Measurements from ENCODE around the gene CD9. TPM values are rescaled to one million over a fixed set of nuclear protein-coding genes. Genes with fewer than 3 reads are reported as not detected.

The CD9 gene
- total RNA-seq, 3 donors from 2014 or later (not counting 1 experiment from before 2014, with no cell fraction given), result 2.1 to 55.9 (median 8.0) TPM

GRCh38 chr12:6166808-6167207 is 33.4 kb upstream of the CD9 start:
- Histone ChIP-seq H3K36me3 (ENCODE audit: control insufficient read depth, insufficient read depth, low read length) (no peaks in the 10 kb centered on the region), H3K9me3 (ENCODE audit: control insufficient read depth, insufficient read depth, low read length) (no peaks in the 10 kb centered on the region), H3K27ac (ENCODE audit: low read length) (peak overlapping the region; percentile 72), H3K27me3 (ENCODE audit: control insufficient read depth, insufficient read depth, low read length) (no peaks in the 10 kb centered on the region), H3K4me1 (ENCODE audit: control insufficient read depth, insufficient read depth, low read length) (peaks cover 23% of the 10 kb centered on the region), H3K4me3 (ENCODE audit: low read length) (no peak overlapping the region)
- no peaks in the 10 kb centered on the region for H3K36me3 Mint-ChIP-seq
- no peak overlapping the region for H3K4me3 Mint-ChIP-seq
- no peak for TF ChIP-seq CTCF (IDR thresholded peaks at IDR 0.05)
- no peaks in the 10 kb centered on the region for H3K27me3 Mint-ChIP-seq (ENCODE audit: low read depth in 2 of 2)
- ATAC-seq, result no peak
- H3K9me3 Mint-ChIP-seq, result no peaks in the 10 kb centered on the region
- peak overlapping the region; percentile 54 to 93 for H3K27ac Mint-ChIP-seq
- intact Hi-C loops (cut with micrococcal nuclease), result loop anchor here (10.0 kb wide), 1 partner anchor 92 kb away; no protein-coding TSS in a partner anchor
- peaks cover 10 to 19% of the 10 kb centered on the region in 2 donors for H3K4me1 Mint-ChIP-seq
- DNase-seq, result no peak
- 64% methylated on average over 6 of the region's 6 CpGs for WGBS (ENCODE audit: insufficient coverage)

- no peak for TF ChIP-seq CTCF (IDR thresholded peaks at IDR 0.05)
- Histone ChIP-seq H3K27ac (ENCODE audit: low read length) (peak overlapping the region; percentile 72), H3K9me3 (ENCODE audit: control insufficient read depth, insufficient read depth, low read length) (no peaks in the 10 kb centered on the region), H3K4me1 (ENCODE audit: control insufficient read depth, insufficient read depth, low read length) (peaks cover 23% of the 10 kb centered on the region), H3K27me3 (ENCODE audit: control insufficient read depth, insufficient read depth, low read length) (no peaks in the 10 kb centered on the region), H3K36me3 (ENCODE audit: control insufficient read depth, insufficient read depth, low read length) (no peaks in the 10 kb centered on the region), H3K4me3 (ENCODE audit: low read length) (no peak overlapping the region)
- peak; percentile 30 to 60 for DNase-seq
- ATAC-seq, result peak; percentile 81 to 87 (median 86)
- WGBS (ENCODE audit: insufficient coverage), result 24% methylated on average over 15 of the region's 17 CpGs
- Mint-ChIP-seq H3K4me3 (no peak overlapping the region), H3K4me1 (peaks cover 10 to 19% of the 10 kb centered on the region in 2 donors), H3K36me3 (no peaks in the 10 kb centered on the region), H3K9me3 (no peaks in the 10 kb centered on the region), H3K27ac (peak overlapping the region; percentile 54 to 93), H3K27me3 (ENCODE audit: low read depth in 2 of 2) (no peaks in the 10 kb centered on the region)
- intact Hi-C loops (cut with micrococcal nuclease), result loop anchor here (10.0 kb wide), 1 partner anchor 93 kb away; no protein-coding TSS in a partner anchor
Observed at GRCh38 chr12:6167327-6168280, 32.6 kb upstream of the CD9 start.

GRCh38 chr12:6171409-6172015 is 28.7 kb upstream of the CD9 start:
- Histone ChIP-seq H3K4me1 (ENCODE audit: control insufficient read depth, insufficient read depth, low read length) (peaks cover 23% of the 10 kb centered on the region), H3K27ac (ENCODE audit: low read length) (no peak overlapping the region), H3K4me3 (ENCODE audit: low read length) (no peak overlapping the region), H3K27me3 (ENCODE audit: control insufficient read depth, insufficient read depth, low read length) (no peaks in the 10 kb centered on the region), H3K36me3 (ENCODE audit: control insufficient read depth, insufficient read depth, low read length) (no peaks in the 10 kb centered on the region), H3K9me3 (ENCODE audit: control insufficient read depth, insufficient read depth, low read length) (no peaks in the 10 kb centered on the region)
- intact Hi-C loops (cut with micrococcal nuclease), result no loop called here
- ATAC-seq (no peak), DNase-seq (no peak)
- Mint-ChIP-seq H3K4me3 (no peak overlapping the region), H3K27me3 (ENCODE audit: low read depth in 2 of 2) (peaks cover 0 to 5% of the 10 kb centered on the region in 2 donors), H3K36me3 (no peaks in the 10 kb centered on the region), H3K4me1 (peaks cover 10 to 19% of the 10 kb centered on the region in 2 donors), H3K27ac (no peak overlapping the region), H3K9me3 (no peaks in the 10 kb centered on the region)
- no peak for TF ChIP-seq CTCF (IDR thresholded peaks at IDR 0.05)
- WGBS (ENCODE audit: insufficient coverage), result 95% methylated on average over 21 of the region's 21 CpGs
